ENCODE measurements around the gene MAP6D1.

Gene MAP6D1

GRCh38 chr3:183800243-183800863, 25.0 kb downstream of the MAP6D1 start:
- no peak overlapping the region for H3K27ac ChIP-seq

GRCh38 chr3:183799461-183799860, 25.9 kb downstream of the MAP6D1 start:
- Histone ChIP-seq H3K27ac (no peak overlapping the region), H3K36me3 (ENCODE audit: insufficient read depth) (0 out of 2 replicates have a peak, but pooled peaks cover 4% of the 10 kb centered on the region), H3K27me3 (ENCODE audit: insufficient read depth, low read depth) (no peaks in the 10 kb centered on the region), H3K79me2 (ENCODE audit: insufficient read depth, low read depth) (no peaks in the 10 kb centered on the region), H2AFZ (ENCODE audit: low read depth) (no peak overlapping the region), H3K4me2 (no peak overlapping the region), H3K4me3 (IDR thresholded peaks at IDR 0.05; ENCODE audit: insufficient read depth, low read depth, low read length) (no peak overlapping the region), H3K4me1 (ENCODE audit: low read depth, poor library complexity, severe bottlenecking) (no peaks in the 10 kb centered on the region), H4K20me1 (ENCODE audit: insufficient read depth) (no peaks in the 10 kb centered on the region), H3K9ac (no peak overlapping the region)
- no peak for TF ChIP-seq CTCF (conservative IDR thresholded peaks at IDR 0.05; ENCODE audit: low read depth, low read length)

More at GRCh38 chr3:183800243-183800863, 25.0 kb downstream of the MAP6D1 start:
- H3K36me3 ChIP-seq (ENCODE audit: insufficient read depth): 0 out of 2 replicates have a peak, but pooled peaks cover 4% of the 10 kb centered on the region
- H3K4me1 ChIP-seq (ENCODE audit: low read depth, poor library complexity, severe bottlenecking): no peaks in the 10 kb centered on the region
- H4K20me1 ChIP-seq (ENCODE audit: insufficient read depth): no peaks in the 10 kb centered on the region
- H3K4me2 ChIP-seq: no peak overlapping the region
- no peak for TF ChIP-seq CTCF (conservative IDR thresholded peaks at IDR 0.05; ENCODE audit: low read depth, low read length)
- H3K27me3 ChIP-seq (ENCODE audit: insufficient read depth, low read depth): no peaks in the 10 kb centered on the region
- no peak overlapping the region for H3K9ac ChIP-seq
- H3K4me3 ChIP-seq (IDR thresholded peaks at IDR 0.05; ENCODE audit: insufficient read depth, low read depth, low read length): no peak overlapping the region
- H2AFZ ChIP-seq (ENCODE audit: low read depth): no peak overlapping the region
- no peaks in the 10 kb centered on the region for H3K79me2 ChIP-seq (ENCODE audit: insufficient read depth, low read depth)

DNA sequence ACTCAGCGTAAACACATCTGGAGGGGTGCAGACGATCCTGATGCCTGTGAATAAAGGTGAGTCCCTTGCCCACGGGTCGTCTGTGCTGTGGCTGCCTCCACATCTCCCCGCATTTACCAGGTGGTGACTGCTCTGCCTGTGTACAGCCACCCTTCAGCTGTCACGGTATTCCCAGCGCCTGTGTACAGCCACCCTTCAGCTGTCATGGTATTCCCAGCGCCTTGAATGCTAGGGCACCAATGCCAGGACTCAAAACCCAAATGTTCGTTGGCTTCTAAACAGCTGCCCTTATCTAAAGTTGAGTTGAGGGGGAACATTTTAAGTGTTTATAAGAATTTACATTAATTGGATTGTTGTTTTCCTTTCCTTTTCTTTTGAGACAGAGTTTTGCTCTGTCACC, 27.4 kb downstream of the MAP6D1 start:
- Histone ChIP-seq H3K4me3 (IDR thresholded peaks at IDR 0.05; ENCODE audit: insufficient read depth, low read depth, low read length) (no peak overlapping the region), H2AFZ (ENCODE audit: low read depth) (no peak overlapping the region), H3K27me3 (ENCODE audit: insufficient read depth, low read depth) (no peaks in the 10 kb centered on the region), H3K36me3 (ENCODE audit: insufficient read depth) (0 out of 2 replicates have a peak, but pooled peaks cover 4% of the 10 kb centered on the region), H3K27ac (no peak overlapping the region), H3K79me2 (ENCODE audit: insufficient read depth, low read depth) (no peaks in the 10 kb centered on the region), H3K4me2 (no peak overlapping the region), H3K9ac (no peak overlapping the region), H4K20me1 (ENCODE audit: insufficient read depth) (no peaks in the 10 kb centered on the region), H3K4me1 (ENCODE audit: low read depth, poor library complexity, severe bottlenecking) (no peaks in the 10 kb centered on the region)
- TF ChIP-seq CTCF (conservative IDR thresholded peaks at IDR 0.05; ENCODE audit: low read depth, low read length): no peak

GRCh38 chr3:183796372-183796771, 29.0 kb downstream of the MAP6D1 start:
- no peak overlapping the region for H3K4me3 ChIP-seq (IDR thresholded peaks at IDR 0.05; ENCODE audit: insufficient read depth, low read depth, low read length)
- no peak for TF ChIP-seq CTCF (conservative IDR thresholded peaks at IDR 0.05; ENCODE audit: low read depth, low read length)
- no peaks in the 10 kb centered on the region for H3K27me3 ChIP-seq (ENCODE audit: insufficient read depth, low read depth)
- no peak overlapping the region for H3K27ac ChIP-seq
- H4K20me1 ChIP-seq (ENCODE audit: insufficient read depth): no peaks in the 10 kb centered on the region
- no peak overlapping the region for H3K9ac ChIP-seq
- H3K4me2 ChIP-seq: no peak overlapping the region
- H3K79me2 ChIP-seq (ENCODE audit: insufficient read depth, low read depth): no peaks in the 10 kb centered on the region
- H3K36me3 ChIP-seq (ENCODE audit: insufficient read depth): 0 out of 2 replicates have a peak, but pooled peaks cover 4% of the 10 kb centered on the region
- H2AFZ ChIP-seq (ENCODE audit: low read depth): no peak overlapping the region
- no peaks in the 10 kb centered on the region for H3K4me1 ChIP-seq (ENCODE audit: low read depth, poor library complexity, severe bottlenecking)
